HG03342 (cell line): ENCODE data around the gene UBA3.

ENCODE experiments used
- ATAC-seq: cut with Tn5 transposase; IDR thresholded peaks from one replicate; pipeline ENCODE4 v1.9.1; 2021; ENCODE audit warnings: mild to moderate bottlenecking, moderate library complexity; ENCODE audit not compliant: unreplicated experiment

UBA3 gene

GRCh38 chr3:69013253-69014021 lies 66.7 kb downstream of the UBA3 start, which contains the start of gene EOGT:
Gene EOGT (minus strand): TSS chr3:69013684. CDS start chr3:69009846, 3,838 bp downstream.
- ATAC-seq, result peak; percentile 78

- peak; percentile 39 for ATAC-seq
Observed at GRCh38 chr3:69012800-69013252, 67.3 kb downstream of the UBA3 start.

- no peak for ATAC-seq
Observed at GRCh38 chr3:69012100-69012799, 67.9 kb downstream of the UBA3 start.

- ATAC-seq, result no peak
Observed at GRCh38 chr3:69011096-69011730, 69.0 kb downstream of the UBA3 start.

- no peak for ATAC-seq
Observed at GRCh38 chr3:69009559-69010410, 70.4 kb downstream of the UBA3 start.

- no peak for ATAC-seq
Observed at GRCh38 chr3:69008980-69009379, 71.2 kb downstream of the UBA3 start.

GRCh38 chr3:69005791-69006482 lies 74.2 kb downstream of the UBA3 start:
- no peak for ATAC-seq

- ATAC-seq, result no peak
Observed at GRCh38 chr3:69005071-69005790, 74.9 kb downstream of the UBA3 start.
